A549 (cell line): ENCODE measurements around the gene AFG1L.

Experiments
- CEBPB ChIP-seq, 2 experiments: fragments of >200 bp in 1 of 2; sonication (Bioruptor Twin) in 1 of 2; formaldehyde crosslinking in 1 of 2; IDR thresholded peaks; 2 replicates each; pipeline ENCODE4 v1.6.1; 2012 to 2016
- CHD2 ChIP-seq: fragments of 150-350 bp; IDR thresholded peaks from 2 replicates; pipeline ENCODE4 v1.6.1; 2014; ENCODE audit warnings: low read length; ENCODE audit not compliant: partially characterized antibody
- EP300 ChIP-seq, 2 experiments: fragments of >200 bp; sonication (Bioruptor Twin); formaldehyde crosslinking; IDR thresholded peaks; 2 replicates in 1 of 2; 3 replicates in 1 of 2; pipeline ENCODE4 v1.6.1; 2016 to 2017
- ESRRA ChIP-seq: fragments of 150-350 bp; IDR thresholded peaks from 2 replicates; pipeline ENCODE4 v1.6.1; 2014; ENCODE audit warnings: mild to moderate bottlenecking, low read length, borderline replicate concordance
- GATA3 ChIP-seq: IDR thresholded peaks from 2 replicates; pipeline ENCODE4 v1.6.1; 2012; ENCODE audit warnings: borderline replicate concordance
- HDAC2 ChIP-seq: fragments of 200-600 bp; sonication (generic); IDR thresholded peaks from 2 replicates; pipeline ENCODE4 v1.6.1; 2016
- HEYL ChIP-seq: fragments of 250-450 bp; sonication (Bioruptor Pico); IDR thresholded peaks from 2 replicates; pipeline ENCODE4 v1.8.0; 2021; ENCODE audit warnings: mild to moderate bottlenecking, moderate library complexity
- KDM5A ChIP-seq: fragments of 200-600 bp; sonication (generic); IDR thresholded peaks from 2 replicates; pipeline ENCODE4 v1.6.1; 2016; ENCODE audit warnings: antibody characterized with exemption, mild to moderate bottlenecking
- MAX ChIP-seq: IDR thresholded peaks from 2 replicates; pipeline ENCODE4 v1.6.1; 2012
- POLR2A ChIP-seq: IDR thresholded peaks from 2 replicates; pipeline ENCODE4 v1.6.1; 2012; ENCODE audit warnings: mild to moderate bottlenecking, low read length
- SREBF2 ChIP-seq: fragments of 450-650 bp; IDR thresholded peaks from 2 replicates; pipeline ENCODE4 v1.6.1; 2014; ENCODE audit warnings: mild to moderate bottlenecking, moderate library complexity
- ZNF302 ChIP-seq: fragments of 250-450 bp; sonication (Bioruptor Pico); IDR thresholded peaks from 2 replicates; pipeline ENCODE4 v1.9.0; 2021; ENCODE audit warnings: inconsistent platforms, mild to moderate bottlenecking, moderate library complexity
- TF ChIP-seq, protein P1 (sequence below): fragments of 450-650 bp; IDR thresholded peaks from 2 replicates; pipeline ENCODE4 v1.6.1; 2014; ENCODE audit warnings: antibody characterized with exemption
- TF ChIP-seq, protein P2 (sequence below): fragments of >200 bp; sonication (Bioruptor Twin); formaldehyde crosslinking; IDR thresholded peaks from 3 replicates; pipeline ENCODE4 v1.5.1; 2016

DNA sequence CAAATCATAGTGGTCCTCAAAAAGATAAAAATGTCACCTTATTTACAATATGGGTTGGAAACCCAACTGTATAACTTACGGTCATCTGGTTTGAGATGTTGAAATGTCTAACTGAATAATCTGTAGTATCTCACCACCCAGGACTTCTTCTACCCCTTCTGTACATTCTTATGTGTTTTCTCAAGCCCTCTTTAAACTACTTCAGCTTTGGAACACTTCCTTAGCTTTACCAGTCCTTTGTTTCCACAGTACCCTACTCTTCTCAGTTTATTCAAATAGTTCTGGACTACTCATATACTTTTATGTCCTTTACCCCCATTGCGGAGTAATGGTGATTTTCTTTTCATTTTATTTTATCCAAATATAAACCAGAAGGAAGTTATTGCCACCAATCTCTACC lies 137.3 kb downstream of the AFG1L start:
- TF ChIP-seq, protein P1, sequence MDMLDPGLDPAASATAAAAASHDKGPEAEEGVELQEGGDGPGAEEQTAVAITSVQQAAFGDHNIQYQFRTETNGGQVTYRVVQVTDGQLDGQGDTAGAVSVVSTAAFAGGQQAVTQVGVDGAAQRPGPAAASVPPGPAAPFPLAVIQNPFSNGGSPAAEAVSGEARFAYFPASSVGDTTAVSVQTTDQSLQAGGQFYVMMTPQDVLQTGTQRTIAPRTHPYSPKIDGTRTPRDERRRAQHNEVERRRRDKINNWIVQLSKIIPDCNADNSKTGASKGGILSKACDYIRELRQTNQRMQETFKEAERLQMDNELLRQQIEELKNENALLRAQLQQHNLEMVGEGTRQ, result no peak
- TF ChIP-seq, protein P2, sequence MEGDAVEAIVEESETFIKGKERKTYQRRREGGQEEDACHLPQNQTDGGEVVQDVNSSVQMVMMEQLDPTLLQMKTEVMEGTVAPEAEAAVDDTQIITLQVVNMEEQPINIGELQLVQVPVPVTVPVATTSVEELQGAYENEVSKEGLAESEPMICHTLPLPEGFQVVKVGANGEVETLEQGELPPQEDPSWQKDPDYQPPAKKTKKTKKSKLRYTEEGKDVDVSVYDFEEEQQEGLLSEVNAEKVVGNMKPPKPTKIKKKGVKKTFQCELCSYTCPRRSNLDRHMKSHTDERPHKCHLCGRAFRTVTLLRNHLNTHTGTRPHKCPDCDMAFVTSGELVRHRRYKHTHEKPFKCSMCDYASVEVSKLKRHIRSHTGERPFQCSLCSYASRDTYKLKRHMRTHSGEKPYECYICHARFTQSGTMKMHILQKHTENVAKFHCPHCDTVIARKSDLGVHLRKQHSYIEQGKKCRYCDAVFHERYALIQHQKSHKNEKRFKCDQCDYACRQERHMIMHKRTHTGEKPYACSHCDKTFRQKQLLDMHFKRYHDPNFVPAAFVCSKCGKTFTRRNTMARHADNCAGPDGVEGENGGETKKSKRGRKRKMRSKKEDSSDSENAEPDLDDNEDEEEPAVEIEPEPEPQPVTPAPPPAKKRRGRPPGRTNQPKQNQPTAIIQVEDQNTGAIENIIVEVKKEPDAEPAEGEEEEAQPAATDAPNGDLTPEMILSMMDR, result no peak
- TF ChIP-seq POLR2A (no peak), HEYL (CRISPR knock-in tag) (no peak), ESRRA (no peak), HDAC2 (no peak), SREBF2 (no peak), GATA3 (no peak), MAX (no peak), CHD2 (no peak), ZNF302 (no peak), CEBPB (IDR thresholded peaks at IDR 0.05) (no peak), KDM5A (no peak), EP300 (IDR thresholded peaks at IDR 0.05) (no peak)
